IgD-negative memory B cell (primary cell): ENCODE data around the gene ZBTB44. TPM values are rescaled to one million over a fixed set of nuclear protein-coding genes. Genes with fewer than 3 reads are reported as not detected.

Experiments
- H3K27ac Mint-ChIP-seq, 3 donors: one replicate each; pipeline ENCODE4 v1.8.0; 2020 to 2022; ENCODE audit warnings: mild to moderate bottlenecking in 3 of 3, mixed read lengths in 3 of 3, moderate library complexity in 1 of 3
- H3K27me3 Mint-ChIP-seq: one replicate; pipeline ENCODE4 v1.8.0; 2021; ENCODE audit warnings: mixed read lengths
- H3K36me3 Mint-ChIP-seq: one replicate; pipeline ENCODE4 v1.8.0; 2020; ENCODE audit warnings: mild to moderate bottlenecking, mixed read lengths
- H3K4me1 Mint-ChIP-seq, 3 donors: one replicate each; pipeline ENCODE4 v1.8.0; 2020 to 2022; ENCODE audit warnings: mixed read lengths in 3 of 3, mild to moderate bottlenecking in 1 of 3
- H3K4me3 Mint-ChIP-seq, 4 donors: one replicate each; pipeline ENCODE4 v1.8.0; 2020 to 2022; ENCODE audit warnings: mild to moderate bottlenecking in 4 of 4, mixed read lengths in 4 of 4, moderate library complexity in 3 of 4
- H3K9me3 Mint-ChIP-seq, 3 donors: one replicate each; pipeline ENCODE4 v1.8.0; 2020 to 2021; ENCODE audit warnings: mixed read lengths in 3 of 3, mild to moderate bottlenecking in 1 of 3
- polyA plus RNA-seq: library from polyadenylated mRNA; unstranded; fragments of 300-500 nt; fragmentation: Illumina TruSeq; gene quantifications from one replicate; pipeline ENCODE4 v1.2.3, GENCODE V29; 2021

ZBTB44 gene
- polyA plus RNA-seq, 1 donor from 2014 or later = 5.8 TPM

- Mint-ChIP-seq H3K36me3 (no peaks in the 10 kb centered on the region), H3K4me1 (peaks cover 0 to 5% (median 2%) of the 10 kb centered on the region in 3 donors), H3K9me3 (no peaks in the 10 kb centered on the region), H3K27ac (peak overlapping the region in 1 of 3 donors; percentile 19), H3K27me3 (no peaks in the 10 kb centered on the region), H3K4me3 (no peak overlapping the region)
Observed at GRCh38 chr11:130220311-130221035, 94.2 kb downstream of the ZBTB44 start.

- no peaks in the 10 kb centered on the region for H3K9me3 Mint-ChIP-seq
- H3K4me1 Mint-ChIP-seq = peaks cover 0 to 5% (median 0%) of the 10 kb centered on the region in 3 donors
- H3K27me3 Mint-ChIP-seq = no peaks in the 10 kb centered on the region
- no peak overlapping the region for H3K4me3 Mint-ChIP-seq
- H3K27ac Mint-ChIP-seq = peak overlapping the region in 1 of 3 donors; percentile 5
- H3K36me3 Mint-ChIP-seq = no peaks in the 10 kb centered on the region
Observed at GRCh38 chr11:130219148-130219547, 95.6 kb downstream of the ZBTB44 start.

GRCh38 chr11:130218501-130219070 is 96.1 kb downstream of the ZBTB44 start:
- no peaks in the 10 kb centered on the region for H3K9me3 Mint-ChIP-seq
- peaks cover 0 to 5% (median 0%) of the 10 kb centered on the region in 3 donors for H3K4me1 Mint-ChIP-seq
- H3K4me3 Mint-ChIP-seq = no peak overlapping the region
- no peaks in the 10 kb centered on the region for H3K27me3 Mint-ChIP-seq
- H3K36me3 Mint-ChIP-seq = no peaks in the 10 kb centered on the region
- peak overlapping the region in 1 of 3 donors; percentile 5 for H3K27ac Mint-ChIP-seq

GRCh38 chr11:130217133-130218031 is 97.3 kb downstream of the ZBTB44 start:
- Mint-ChIP-seq H3K4me1 (peaks cover 0 to 8% (median 0%) of the 10 kb centered on the region in 3 donors), H3K27ac (peak overlapping the region in 2 of 3 donors; percentile 59 to 73), H3K4me3 (no peak overlapping the region), H3K9me3 (no peaks in the 10 kb centered on the region), H3K27me3 (no peaks in the 10 kb centered on the region), H3K36me3 (no peaks in the 10 kb centered on the region)

- H3K27me3 Mint-ChIP-seq = no peaks in the 10 kb centered on the region
- no peak overlapping the region for H3K4me3 Mint-ChIP-seq
- no peak overlapping the region for H3K27ac Mint-ChIP-seq
- H3K36me3 Mint-ChIP-seq = peaks cover 2% of the 10 kb centered on the region
- no peaks in the 10 kb centered on the region for H3K9me3 Mint-ChIP-seq
- peaks cover 0 to 7% (median 1%) of the 10 kb centered on the region in 3 donors for H3K4me1 Mint-ChIP-seq
Observed at GRCh38 chr11:130216591-130217132, 98.1 kb downstream of the ZBTB44 start.

- Mint-ChIP-seq H3K4me1 (peaks cover 0 to 7% (median 3%) of the 10 kb centered on the region in 3 donors), H3K36me3 (peaks cover 2% of the 10 kb centered on the region), H3K27me3 (no peaks in the 10 kb centered on the region), H3K4me3 (peak overlapping the region in 1 of 4 donors; percentile 14), H3K27ac (no peak overlapping the region), H3K9me3 (no peaks in the 10 kb centered on the region)
Observed at GRCh38 chr11:130216221-130216550, 98.5 kb downstream of the ZBTB44 start.

GRCh38 chr11:130215531-130216220 is 99.0 kb downstream of the ZBTB44 start:
- Mint-ChIP-seq H3K27ac (peak overlapping the region in 1 of 3 donors; percentile 5), H3K27me3 (no peaks in the 10 kb centered on the region), H3K9me3 (no peaks in the 10 kb centered on the region), H3K4me3 (peak overlapping the region in 1 of 4 donors; percentile 14), H3K4me1 (peaks cover 0 to 7% (median 4%) of the 10 kb centered on the region in 3 donors), H3K36me3 (peaks cover 2% of the 10 kb centered on the region)

GRCh38 chr11:130214861-130215530 is 99.7 kb downstream of the ZBTB44 start:
- Mint-ChIP-seq H3K9me3 (no peaks in the 10 kb centered on the region), H3K27ac (no peak overlapping the region), H3K36me3 (peaks cover 2% of the 10 kb centered on the region), H3K4me1 (peaks cover 0 to 7% (median 4%) of the 10 kb centered on the region in 3 donors), H3K27me3 (no peaks in the 10 kb centered on the region), H3K4me3 (no peak overlapping the region)

GRCh38 chr11:130213979-130214281 is 100.8 kb downstream of the ZBTB44 start:
- H3K4me3 Mint-ChIP-seq = no peak overlapping the region
- peak overlapping the region in 2 of 3 donors; percentile 51 to 71 for H3K27ac Mint-ChIP-seq
- peaks cover 0 to 7% (median 4%) of the 10 kb centered on the region in 3 donors for H3K4me1 Mint-ChIP-seq
- H3K36me3 Mint-ChIP-seq = peaks cover 2% of the 10 kb centered on the region
- H3K27me3 Mint-ChIP-seq = no peaks in the 10 kb centered on the region
- no peaks in the 10 kb centered on the region for H3K9me3 Mint-ChIP-seq

- peaks cover 0 to 7% (median 4%) of the 10 kb centered on the region in 3 donors for H3K4me1 Mint-ChIP-seq
- no peaks in the 10 kb centered on the region for H3K27me3 Mint-ChIP-seq
- no peak overlapping the region for H3K4me3 Mint-ChIP-seq
- peak overlapping the region in 2 of 3 donors; percentile 71 to 78 for H3K27ac Mint-ChIP-seq
- H3K36me3 Mint-ChIP-seq = peaks cover 2% of the 10 kb centered on the region
- no peaks in the 10 kb centered on the region for H3K9me3 Mint-ChIP-seq
Observed at GRCh38 chr11:130213143-130213978, 101.4 kb downstream of the ZBTB44 start.

GRCh38 chr11:130212431-130212961 is 102.2 kb downstream of the ZBTB44 start:
- Mint-ChIP-seq H3K9me3 (no peaks in the 10 kb centered on the region), H3K27me3 (no peaks in the 10 kb centered on the region), H3K27ac (peak overlapping the region in 1 of 3 donors; percentile 78), H3K36me3 (peaks cover 2% of the 10 kb centered on the region), H3K4me1 (peaks cover 0 to 7% (median 4%) of the 10 kb centered on the region in 3 donors), H3K4me3 (no peak overlapping the region)

GRCh38 chr11:130211781-130212401 is 102.8 kb downstream of the ZBTB44 start:
- Mint-ChIP-seq H3K27me3 (no peaks in the 10 kb centered on the region), H3K9me3 (no peaks in the 10 kb centered on the region), H3K27ac (peak overlapping the region in 2 of 3 donors; percentile 32 to 33), H3K36me3 (peaks cover 2% of the 10 kb centered on the region), H3K4me3 (no peak overlapping the region), H3K4me1 (peaks cover 0 to 7% (median 4%) of the 10 kb centered on the region in 3 donors)

- Mint-ChIP-seq H3K27ac (peak overlapping the region in 2 of 3 donors; percentile 6 to 32), H3K4me1 (peaks cover 0 to 7% (median 4%) of the 10 kb centered on the region in 3 donors)
Observed at GRCh38 chr11:130211144-130211543, 103.6 kb downstream of the ZBTB44 start.

More at GRCh38 chr11:130211144-130211543, 103.6 kb downstream of the ZBTB44 start:
- H3K36me3 Mint-ChIP-seq = peaks cover 4% of the 10 kb centered on the region
- H3K27me3 Mint-ChIP-seq = no peaks in the 10 kb centered on the region
- no peaks in the 10 kb centered on the region for H3K9me3 Mint-ChIP-seq
- no peak overlapping the region for H3K4me3 Mint-ChIP-seq
